ENCODE measurements around the gene GCNA.
"Not testable (repeated sequence)": the region's sequence is repeated elsewhere in the genome, so short reads cannot be mapped to it uniquely, and the experiment has no call there.

Gene GCNA

DNA sequence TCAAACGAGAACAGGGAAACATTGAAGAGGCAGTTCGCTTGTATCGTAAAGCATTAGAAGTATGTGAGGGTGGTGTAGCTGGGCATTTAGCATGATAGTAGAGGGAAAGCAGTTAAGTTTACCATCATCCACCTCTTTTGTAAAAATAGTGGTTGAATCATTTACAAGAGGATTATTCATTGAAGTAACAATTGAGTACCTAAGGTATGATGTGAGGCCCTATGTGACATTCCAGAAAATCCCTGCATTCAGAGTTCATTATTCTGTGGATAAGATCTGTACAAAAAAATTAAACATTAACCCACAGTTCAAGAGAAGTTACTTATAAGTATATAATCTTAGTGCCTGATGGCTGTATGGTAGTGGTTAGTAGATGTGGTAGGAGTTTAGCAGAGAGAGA, 22.2 kb upstream of the GCNA start:
- no peak for DNase-seq (ENCODE audit: insufficient read length, low spot score)
- FAIRE-seq = no peak

DNA sequence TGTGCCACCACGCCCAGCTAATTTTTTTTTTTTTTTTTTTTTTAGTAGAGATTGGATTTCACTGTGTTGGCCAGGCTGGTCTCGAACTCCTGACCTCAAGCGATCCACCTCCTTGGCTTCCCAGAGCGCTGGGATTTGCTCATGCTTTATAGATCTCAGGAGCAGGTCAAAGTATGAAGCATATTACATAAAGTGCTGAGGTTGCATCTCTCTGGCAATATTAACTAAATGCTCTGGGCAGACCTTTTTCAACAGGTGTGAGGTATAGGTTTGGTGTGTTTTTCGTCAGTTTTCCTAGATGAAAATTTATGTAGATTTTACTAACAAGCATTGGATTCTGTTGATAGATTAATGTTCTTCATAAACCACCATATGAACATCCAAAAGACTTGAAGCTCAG, 19.3 kb upstream of the GCNA start:
- DNase-seq (ENCODE audit: insufficient read length, low spot score) (no peak), FAIRE-seq (no peak)

DNA sequence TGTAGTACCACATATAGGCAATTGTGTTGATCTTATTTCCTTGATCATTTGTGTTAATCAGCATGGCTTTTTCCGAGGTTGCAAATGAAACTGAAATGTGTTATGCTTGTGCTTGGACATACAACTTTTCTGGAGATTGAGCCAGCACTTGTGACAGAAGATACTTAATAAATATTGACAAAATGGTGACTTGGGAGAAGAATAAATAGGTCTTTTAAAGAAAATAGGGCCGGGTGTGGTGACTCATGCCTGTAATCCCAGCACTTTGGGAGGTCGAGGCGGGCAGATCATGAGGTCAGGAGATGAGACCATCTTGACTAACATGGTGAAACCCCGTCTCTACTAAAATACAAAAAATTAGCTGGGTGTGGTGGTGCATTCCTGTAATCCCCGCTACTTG, 18.5 kb upstream of the GCNA start:
- FAIRE-seq = not testable (repeated sequence)

DNA sequence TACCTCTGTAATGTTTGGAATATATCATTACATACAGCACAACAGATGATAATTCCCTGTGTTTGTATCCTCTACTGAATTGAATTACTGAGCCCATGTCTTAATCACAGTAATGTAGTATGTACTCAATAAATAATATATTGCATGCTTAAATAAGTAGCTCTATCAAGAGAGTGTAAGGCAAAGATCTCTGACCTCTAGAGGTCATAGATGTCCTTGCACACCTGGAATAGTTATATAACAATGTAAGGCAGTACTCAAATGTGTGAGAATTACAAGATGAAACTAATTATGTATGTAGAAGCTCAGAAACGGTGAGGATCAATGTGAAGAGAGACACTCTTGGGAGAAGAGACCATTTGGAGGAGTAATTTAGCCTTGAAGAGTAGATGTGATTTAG, 14.3 kb upstream of the GCNA start:
- FAIRE-seq (no peak), DNase-seq (ENCODE audit: insufficient read length, low spot score) (no peak)

More for the DNA sequence above, 18.5 kb upstream of the GCNA start:
- DNase-seq (ENCODE audit: insufficient read length, low spot score) = not testable (repeated sequence)

DNA sequence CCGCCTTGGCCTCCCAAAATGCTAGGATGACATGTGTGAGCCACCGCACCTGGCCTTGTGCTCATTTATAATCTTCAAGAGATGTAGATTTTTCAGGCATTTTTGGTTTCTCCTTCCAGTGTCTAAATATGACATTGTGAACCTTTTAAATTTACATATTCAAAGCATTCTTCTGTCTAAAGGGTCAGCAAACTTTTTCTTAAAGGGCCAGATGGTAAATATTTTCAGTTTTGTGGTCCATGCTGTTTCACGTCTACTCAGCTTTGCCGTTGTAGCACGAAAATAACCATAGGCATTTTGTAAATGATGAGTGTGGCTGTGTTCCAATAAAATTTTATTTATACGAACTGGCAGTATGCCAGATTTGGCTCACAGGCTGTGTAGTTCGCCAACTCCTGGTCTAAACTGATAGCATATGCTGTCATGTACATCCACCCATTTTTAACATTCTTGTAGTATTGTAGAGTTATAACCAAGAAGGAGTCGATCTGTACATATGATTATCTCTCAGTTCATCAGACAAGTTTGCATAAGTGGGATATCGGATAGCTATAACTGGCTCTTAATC, 12.7 kb upstream of the GCNA start:
- peak; percentile 83 for FAIRE-seq
- DNase-seq (ENCODE audit: insufficient read length, low spot score) = no peak

DNA sequence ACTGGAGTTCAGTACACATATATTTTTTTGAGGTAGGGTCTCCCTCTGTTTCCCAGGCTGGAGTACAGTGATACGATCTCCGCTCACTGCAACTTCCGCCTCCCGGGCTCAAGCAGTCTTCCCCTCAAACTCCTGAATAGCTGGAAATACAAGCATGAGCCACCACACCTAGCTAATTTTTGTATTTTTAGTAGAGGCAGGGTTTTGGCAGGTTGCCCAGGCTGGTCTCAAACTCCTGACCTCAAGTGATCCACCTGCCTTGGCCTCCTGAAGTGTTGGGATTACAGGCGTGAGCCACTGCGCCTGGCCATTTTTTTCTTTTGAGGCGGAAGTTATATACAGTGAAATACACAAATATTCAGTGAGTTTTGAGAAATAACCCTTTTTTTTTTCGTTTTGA, 6.8 kb upstream of the GCNA start:
- not testable (repeated sequence) for DNase-seq (ENCODE audit: insufficient read length, low spot score); FAIRE-seq

DNA sequence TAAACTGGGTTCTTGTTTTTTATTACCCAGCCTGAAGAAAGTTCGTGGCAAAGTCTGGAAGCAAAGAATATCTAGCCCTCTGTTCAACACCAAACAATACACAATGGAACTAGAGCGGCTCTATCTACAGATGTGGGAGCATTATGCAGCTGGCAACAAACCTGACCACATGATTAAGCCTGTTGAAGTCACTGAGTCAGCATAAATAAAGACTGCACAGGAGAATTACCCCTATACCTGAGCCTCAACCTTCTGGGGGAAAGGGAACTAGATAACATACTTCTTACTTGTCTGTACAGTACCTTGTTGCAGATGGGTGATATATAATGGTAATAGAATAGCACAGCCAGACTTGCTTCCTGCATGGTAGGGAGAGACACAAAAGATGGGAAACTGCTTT, 4.6 kb upstream of the GCNA start:
- DNase-seq (ENCODE audit: insufficient read length, low spot score) (no peak), FAIRE-seq (no peak)

DNA sequence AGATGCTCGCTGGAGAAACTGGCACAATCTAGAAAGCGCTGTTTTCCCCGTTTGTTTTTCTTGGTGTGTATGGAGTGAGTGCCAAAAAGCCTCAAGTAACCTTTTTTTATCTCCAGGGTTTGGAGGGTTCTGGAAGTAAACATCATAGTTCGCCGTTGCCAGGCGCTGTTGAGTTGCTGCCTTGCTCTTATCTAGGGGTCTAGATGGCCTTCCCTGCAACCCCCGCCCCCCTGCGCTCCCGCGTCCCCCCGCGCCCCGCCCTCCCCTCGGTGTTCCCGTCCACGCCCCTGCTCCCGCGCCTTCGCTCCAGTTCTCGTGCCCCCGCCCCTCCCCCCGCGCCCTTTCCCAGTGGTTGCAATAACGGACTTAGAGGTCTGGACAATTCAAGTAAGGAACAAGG, 555 bp upstream of the GCNA start:
- FAIRE-seq (no peak), DNase-seq (ENCODE audit: insufficient read length, low spot score) (no peak)

DNA sequence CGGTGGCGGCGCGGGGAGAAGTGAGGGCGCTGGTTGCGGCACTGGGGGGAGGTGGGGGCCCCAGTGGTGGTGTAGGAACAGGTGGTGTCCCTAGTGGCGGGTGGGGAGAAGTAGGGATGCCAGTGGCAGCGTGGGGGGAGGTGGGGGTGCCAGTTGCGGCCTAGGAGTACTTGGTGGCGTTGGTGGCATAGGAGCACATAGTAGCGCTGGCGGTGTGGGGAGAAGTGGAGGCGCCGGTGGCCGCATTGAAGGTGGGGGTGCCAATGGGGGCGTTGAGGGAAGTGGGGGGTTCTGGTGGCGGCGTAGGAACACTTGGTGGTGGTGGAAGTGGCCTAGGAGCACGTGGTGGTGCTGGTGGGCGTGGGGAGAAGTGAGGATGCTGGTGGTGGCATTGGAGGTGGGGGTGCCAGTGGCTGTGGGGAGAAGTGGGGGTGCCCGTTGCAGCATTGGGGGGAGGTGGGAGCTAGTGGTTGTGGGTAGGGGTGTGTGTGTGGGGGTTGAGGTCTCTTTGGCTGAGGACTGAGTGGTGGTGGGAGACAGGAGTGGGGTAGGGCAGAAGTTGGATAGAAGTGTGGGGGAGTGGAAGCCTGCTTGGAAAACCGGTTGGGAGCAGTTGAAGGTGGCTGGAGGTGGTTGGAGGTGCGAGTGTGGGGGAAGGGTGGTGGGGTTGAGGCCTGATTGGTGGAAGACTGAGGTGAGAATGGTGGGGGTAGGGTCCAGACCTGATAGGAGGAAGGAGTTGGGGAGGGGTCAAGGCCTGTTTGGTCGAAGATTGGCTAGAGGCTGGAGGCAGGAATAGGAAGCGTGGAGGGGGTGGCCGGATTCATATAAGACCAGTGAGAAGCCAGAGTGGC, 1.1 kb downstream of the GCNA start:
- DNase-seq (ENCODE audit: insufficient read length, low spot score) (no peak), FAIRE-seq (peak; percentile 38)

DNA sequence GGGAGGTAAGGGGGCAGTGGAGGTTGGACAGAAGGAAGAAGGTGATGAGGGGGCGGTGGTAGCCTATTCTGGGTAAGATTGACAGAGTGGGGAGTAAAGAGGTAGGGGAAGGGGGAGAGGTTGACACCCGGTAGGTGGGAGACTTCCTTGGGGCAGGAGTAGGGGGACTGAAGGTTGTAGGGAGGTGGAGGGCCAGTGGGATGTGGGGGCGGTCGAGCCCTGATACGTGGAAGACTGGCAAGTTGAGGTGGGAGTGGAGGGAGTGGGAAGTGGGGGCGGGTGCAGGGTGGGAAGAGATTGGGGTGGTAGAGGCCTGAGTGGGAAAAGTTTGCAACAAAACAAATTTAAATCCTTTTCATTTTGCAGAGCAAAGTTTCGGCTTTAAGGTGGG, 1.7 kb downstream of the GCNA start:
- DNase-seq (ENCODE audit: insufficient read length, low spot score) = no peak
- FAIRE-seq = no peak

DNA sequence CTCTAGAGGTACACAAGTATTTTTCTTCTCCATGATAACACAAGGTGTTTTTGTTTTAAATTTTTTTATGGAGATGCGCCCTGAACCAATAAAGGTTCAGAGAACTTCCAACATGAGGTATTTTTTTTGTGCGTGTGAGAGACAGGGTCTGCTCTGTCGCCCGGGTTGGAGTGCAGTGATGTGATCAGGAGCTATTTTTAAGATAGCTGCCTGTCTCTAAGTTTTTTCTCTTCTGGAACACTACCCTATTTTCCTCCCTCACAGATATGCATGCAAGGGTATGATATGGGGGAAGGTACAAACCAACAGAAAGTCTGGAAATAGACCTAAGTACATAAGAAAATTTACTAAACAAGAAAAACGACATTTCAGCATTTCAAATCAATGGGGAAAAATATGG, 3.0 kb downstream of the GCNA start:
- no peak for FAIRE-seq

DNA sequence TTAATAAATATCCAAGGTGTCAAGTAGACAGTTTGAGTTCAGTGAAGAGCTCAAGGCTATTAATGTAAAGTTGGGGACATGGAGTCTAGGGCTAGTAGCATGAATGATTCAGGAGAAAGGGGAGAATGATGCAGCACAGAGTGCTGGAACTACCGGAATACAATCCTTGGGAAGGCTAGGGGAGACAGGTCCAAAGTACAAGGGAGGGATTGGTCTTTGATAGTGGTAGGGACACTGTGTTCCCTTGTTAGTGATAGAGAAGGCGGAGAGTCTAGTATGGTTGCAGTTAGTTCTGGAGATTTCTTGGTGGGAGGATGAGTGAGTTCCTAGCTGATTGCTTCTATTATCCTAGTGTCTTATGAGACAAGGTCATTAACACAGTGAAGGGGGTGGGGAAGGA, 8.7 kb downstream of the GCNA start:
- no peak for DNase-seq (ENCODE audit: insufficient read length, low spot score)

More for the DNA sequence above, 3.0 kb downstream of the GCNA start:
- no peak for DNase-seq (ENCODE audit: insufficient read length, low spot score)

DNA sequence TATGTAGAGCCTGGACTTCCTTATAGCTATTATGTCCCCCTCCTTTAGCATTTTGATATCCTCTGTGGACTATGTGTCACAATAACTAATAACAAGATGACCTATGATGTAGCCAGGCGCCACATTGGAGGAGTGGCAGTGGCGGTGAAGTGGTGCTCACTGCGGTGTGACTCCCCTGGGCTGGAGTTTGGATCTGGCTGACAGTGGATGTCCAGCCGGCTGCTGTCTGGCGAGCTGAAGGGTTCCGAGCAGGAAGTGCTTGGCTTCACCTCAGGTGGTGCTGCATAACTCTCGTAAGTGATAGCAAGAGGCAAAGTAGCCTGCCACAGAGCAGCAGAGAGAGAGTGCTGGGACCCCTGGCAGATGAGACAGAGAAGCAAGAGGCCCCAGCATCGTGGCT, 15.0 kb downstream of the GCNA start:
- DNase-seq (ENCODE audit: insufficient read length, low spot score) = not testable (repeated sequence)
- peak; percentile 91 for FAIRE-seq

More for the DNA sequence above, 8.7 kb downstream of the GCNA start:
- FAIRE-seq = no peak

DNA sequence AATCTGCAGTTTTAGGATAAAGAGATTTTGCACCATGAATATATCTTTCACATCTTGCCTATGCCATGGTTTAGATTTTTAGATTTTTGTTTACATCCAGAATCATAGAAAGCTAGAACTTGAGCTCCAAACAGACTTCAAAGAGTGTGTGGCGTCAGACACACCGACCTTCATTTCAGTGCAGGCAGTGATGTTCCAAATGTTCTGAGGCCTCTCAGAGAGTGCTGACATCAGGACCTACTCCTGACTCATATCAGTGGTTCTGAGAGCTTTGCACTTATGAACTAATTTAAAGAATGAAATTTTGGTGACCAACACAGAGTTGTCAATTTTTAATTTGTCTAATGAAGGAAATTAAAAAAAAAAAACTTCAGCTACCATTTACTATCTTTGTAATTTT, 21.7 kb downstream of the GCNA start:
- DNase-seq (ENCODE audit: insufficient read length, low spot score) (no peak), FAIRE-seq (no peak)

DNA sequence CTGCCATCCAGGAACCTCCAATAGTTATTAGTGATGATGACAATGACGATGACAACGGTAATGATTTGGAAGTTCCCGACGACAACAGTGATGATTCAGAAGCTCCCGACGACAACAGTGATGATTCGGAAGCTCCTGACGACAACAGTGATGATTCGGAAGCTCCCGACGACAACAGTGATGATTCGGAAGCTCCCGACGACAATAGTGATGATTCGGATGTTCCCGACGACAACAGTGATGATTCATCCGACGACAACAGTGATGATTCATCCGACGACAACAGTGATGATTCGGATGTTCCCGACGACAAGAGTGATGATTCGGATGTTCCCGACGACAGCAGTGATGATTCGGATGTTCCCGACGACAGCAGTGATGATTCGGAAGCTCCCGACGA, 25.4 kb downstream of the GCNA start:
- FAIRE-seq (peak; percentile 98), DNase-seq (ENCODE audit: insufficient read length, low spot score) (no peak)

DNA sequence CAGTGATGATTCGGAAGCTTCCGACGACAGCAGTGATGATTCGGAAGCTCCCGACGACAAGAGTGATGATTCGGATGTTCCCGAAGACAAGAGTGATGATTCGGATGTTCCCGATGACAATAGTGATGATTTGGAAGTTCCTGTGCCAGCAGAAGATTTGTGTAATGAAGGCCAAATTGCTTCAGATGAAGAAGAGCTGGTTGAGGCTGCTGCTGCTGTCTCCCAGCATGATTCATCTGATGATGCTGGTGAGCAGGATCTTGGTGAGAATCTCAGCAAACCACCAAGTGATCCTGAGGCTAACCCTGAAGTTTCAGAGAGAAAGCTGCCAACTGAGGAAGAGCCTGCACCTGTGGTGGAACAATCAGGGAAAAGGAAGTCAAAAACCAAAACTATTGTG, 25.9 kb downstream of the GCNA start:
- peak; percentile 26 for FAIRE-seq

DNA sequence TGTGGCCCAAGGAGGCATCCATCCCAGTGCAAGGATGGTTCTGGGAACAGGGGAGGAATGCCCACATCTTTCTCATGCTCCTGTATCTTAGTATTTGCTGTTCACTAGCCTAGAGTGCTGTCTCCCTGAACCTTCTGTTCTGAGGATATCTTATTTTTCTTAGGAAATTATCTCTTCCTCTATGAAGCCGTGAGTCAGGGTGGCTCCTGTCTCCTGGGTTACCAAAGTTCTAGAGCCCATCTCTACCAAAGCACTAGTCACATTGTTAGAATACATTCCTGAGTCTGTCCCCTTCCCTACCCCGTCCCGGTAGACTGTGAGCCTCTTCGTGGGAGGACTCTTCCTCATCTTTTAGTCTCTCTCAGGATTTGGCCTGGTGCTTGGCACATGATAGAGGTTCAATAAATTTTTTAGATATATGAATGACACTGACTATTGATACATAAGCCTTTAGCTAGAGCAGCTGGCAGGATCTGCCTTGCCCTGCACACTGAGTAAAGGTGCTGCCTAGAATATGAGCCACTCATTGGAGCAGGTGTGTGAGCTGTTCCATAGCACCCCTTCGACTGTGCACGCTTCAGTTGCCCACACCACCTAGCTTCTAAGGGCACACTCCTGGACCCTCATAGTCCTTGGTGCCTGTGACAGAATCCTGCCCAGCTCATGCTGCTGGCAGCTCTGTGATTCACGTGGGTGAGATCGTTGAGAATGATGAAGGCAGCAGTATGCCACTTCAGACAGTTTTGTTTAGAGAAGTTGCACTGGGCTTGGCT, 26.7 kb downstream of the GCNA start:
- peak; percentile 60 for FAIRE-seq
- DNase-seq (ENCODE audit: insufficient read length, low spot score) = no peak

More for the DNA sequence above, 25.9 kb downstream of the GCNA start:
- peak; percentile 40 for DNase-seq (ENCODE audit: insufficient read length, low spot score)

DNA sequence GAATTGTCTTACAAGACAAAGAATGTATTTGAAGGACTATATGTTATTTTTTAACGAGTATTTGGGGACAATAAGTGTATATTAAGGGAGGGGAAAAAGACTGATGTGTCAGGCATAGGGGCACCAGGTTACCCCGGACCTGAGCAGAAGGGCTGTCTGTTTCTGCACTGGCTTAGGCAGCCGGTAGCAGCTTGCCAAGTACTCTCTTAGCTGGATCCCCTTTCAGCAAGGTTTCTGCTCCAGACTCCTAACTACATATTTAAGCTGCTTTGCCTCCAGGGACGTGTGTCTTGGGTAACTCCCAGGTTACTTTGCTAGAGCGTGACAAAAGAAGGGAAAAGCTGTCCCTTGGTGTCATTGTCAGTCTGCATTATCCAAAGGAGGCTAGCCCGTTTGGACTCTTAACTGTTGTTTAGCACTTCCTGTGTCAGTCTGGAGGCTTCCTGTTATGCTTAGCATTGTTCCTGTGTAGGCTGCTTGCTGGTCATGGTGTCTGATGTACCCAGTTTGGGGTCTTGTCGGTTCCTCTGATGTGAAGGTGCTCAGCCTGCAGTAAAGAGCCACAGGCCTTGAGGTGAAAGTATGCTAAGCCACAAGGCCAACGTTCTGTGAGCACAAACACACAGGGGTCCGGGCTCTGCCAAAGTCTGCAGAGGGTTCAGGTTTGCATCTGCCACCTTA, 28.4 kb downstream of the GCNA start:
- FAIRE-seq = no peak

DNA sequence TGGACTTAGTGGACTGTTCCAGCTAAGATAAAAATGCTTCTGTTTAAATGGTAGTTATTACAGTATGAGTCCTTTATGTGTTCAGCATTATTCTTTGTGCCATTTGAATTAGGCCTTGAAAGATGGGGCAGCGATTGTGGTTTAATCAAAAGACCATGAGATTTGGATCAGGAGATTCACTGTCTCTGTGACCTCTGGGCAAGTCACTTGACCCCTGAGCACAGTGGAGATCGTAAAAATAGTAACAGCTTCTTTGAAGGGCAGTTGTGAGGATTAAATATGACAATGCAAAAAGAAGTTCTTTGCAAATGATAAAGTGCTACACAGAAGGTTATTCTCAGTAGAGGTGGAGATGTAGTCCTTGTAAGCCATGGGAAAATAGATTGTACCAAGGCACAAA, 29.3 kb downstream of the GCNA start:
- FAIRE-seq (no peak), DNase-seq (ENCODE audit: insufficient read length, low spot score) (no peak)

More for the DNA sequence above, 28.4 kb downstream of the GCNA start:
- DNase-seq (ENCODE audit: insufficient read length, low spot score) = no peak

DNA sequence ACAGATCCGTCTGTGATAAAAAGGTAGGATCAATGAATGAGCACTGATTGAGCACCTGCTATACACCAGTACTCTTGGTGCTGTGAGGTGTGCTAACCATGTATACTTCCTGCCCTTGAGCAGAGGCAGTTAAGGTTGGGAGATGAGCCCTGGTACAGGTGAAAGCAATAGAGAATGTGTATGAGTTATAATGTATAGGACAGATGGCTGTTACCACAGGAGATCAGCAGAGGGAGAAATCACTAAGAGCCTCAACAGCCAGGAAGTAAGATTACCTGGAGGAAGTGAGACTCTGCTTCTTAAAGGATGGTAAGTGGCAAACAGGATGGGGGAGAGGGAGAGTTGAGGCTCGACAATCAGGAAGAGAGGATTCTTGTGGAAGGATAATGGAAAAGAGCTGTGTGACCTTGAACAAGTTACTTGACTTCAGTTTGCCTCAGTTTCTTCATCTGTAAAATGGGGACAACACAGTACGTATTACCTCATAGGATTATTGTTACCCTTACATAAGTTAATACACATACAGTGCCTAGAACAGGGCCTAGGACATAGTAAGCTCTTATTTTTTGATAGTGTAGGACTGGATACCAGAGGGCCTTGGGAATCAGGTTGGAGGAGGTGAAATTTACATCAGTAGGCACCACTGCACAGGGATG, 31.0 kb downstream of the GCNA start:
- FAIRE-seq (peak; percentile 26), DNase-seq (ENCODE audit: insufficient read length, low spot score) (no peak)

All from HTR-8/SVneo (cell line).